Measurements from ENCODE around the gene ANKRD27. TPM values are rescaled to one million over a fixed set of nuclear protein-coding genes. Genes with fewer than 3 reads are reported as not detected.

Gene ANKRD27
- total and polyA plus RNA-seq, 4 experiments from 2014 or later: 16.0 to 51.2 (median 39.7) TPM

- Mint-ChIP-seq H3K9me3 (no peaks in the 10 kb centered on the region), H3K27me3 (peaks cover 6 to 7% of the 10 kb centered on the region in 2 donors), H3K4me3 (peak overlapping the region; percentile 67 to 98 (median 78)), H3K36me3 (peaks cover 0 to 11% of the 10 kb centered on the region in 2 donors), H3K4me1 (peaks cover 32 to 70% (median 52%) of the 10 kb centered on the region in 4 donors), H3K27ac (peak overlapping the region in 4 of 7 donors; percentile 42 to 79 (median 60))
- POLR2A ChIA-PET (ENCODE audit: partially characterized antibody): interaction anchor here (1.3 to 6.2 kb wide), 2 partner anchors 10 to 18 kb away, joined by 4 to 73 read pairs; partner anchors contain the start of gene NUDT19
- Histone ChIP-seq H3K27ac (ENCODE audit: low read depth, low read length) (no peak overlapping the region), H3K36me3 (ENCODE audit: insufficient read depth, low read length) (no peaks in the 10 kb centered on the region), H3K9me3 (ENCODE audit: control insufficient read depth in 1 of 2, low read length in 2 of 2) (no peaks in the 10 kb centered on the region), H3K4me1 (ENCODE audit: insufficient read depth, low read length) (peaks cover 60% of the 10 kb centered on the region), H3K27me3 (ENCODE audit: insufficient read depth, low read length) (no peaks in the 10 kb centered on the region), H3K4me3 (ENCODE audit: low read length in 2 of 2) (no peak overlapping the region)
- CTCF ChIA-PET (ENCODE audit: partially characterized antibody): no interaction called here
- intact Hi-C loops (cut with micrococcal nuclease): no loop called here
- DNase-seq: no peak
These were observed 2.1 kb downstream of the ANKRD27 start for GRCh38 chr19:32672841-32673240.

DNA sequence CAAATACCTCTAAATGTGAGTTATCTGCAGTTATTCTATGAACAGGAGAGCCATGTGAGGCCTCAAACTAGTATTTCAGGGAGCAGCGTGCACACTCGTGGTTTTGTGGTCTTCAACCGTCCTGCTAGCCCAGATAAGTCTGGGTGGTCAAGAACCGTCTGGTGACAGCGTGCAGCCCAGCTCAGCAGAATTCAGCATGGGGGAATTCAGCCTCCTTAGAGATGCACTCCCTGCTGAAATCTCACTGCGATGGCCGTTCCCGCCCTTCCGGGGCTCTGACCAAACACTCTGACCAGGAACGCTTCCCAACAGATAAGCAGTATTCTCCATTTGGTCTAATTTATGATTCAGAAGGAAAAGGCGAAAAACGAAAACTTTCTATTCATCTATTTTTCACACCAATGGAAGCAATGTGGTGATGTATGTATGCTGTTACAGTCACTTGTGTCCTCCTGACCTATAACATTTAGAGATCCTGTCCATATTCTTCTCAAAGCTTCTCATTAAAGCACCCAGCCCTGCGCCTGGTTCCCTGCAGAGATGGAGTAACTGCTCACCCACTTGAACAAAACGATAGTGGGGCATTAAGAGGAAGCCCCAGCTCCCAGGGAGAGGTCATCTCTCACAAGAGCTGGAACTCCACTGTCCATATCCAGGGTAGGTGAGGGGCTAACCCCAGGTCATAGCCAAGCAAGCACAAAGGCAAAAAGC is 2.9 kb downstream of the ANKRD27 start:
- Mint-ChIP-seq H3K27ac (peak overlapping the region in 3 of 7 donors; percentile 40 to 51 (median 46)), H3K4me3 (peak overlapping the region in 5 of 8 donors; percentile 6 to 91 (median 65)), H3K27me3 (peaks cover 0 to 2% of the 10 kb centered on the region in 2 donors), H3K9me3 (no peaks in the 10 kb centered on the region), H3K4me1 (peaks cover 32 to 64% (median 49%) of the 10 kb centered on the region in 4 donors), H3K36me3 (peaks cover 0 to 11% of the 10 kb centered on the region in 2 donors)
- CTCF ChIA-PET (ENCODE audit: partially characterized antibody): no interaction called here
- no peak for DNase-seq
- intact Hi-C loops (cut with micrococcal nuclease): no loop called here
- POLR2A ChIA-PET (ENCODE audit: partially characterized antibody): interaction anchor here (0.7 kb wide), 1 partner anchor 19 kb away, joined by 3 read pairs; the partner anchor contains the start of gene NUDT19
- Histone ChIP-seq H3K9me3 (ENCODE audit: control insufficient read depth in 1 of 2, low read length in 2 of 2) (no peaks in the 10 kb centered on the region), H3K4me3 (ENCODE audit: low read length in 2 of 2) (no peak overlapping the region), H3K36me3 (ENCODE audit: insufficient read depth, low read length) (peaks cover under 1% of the 10 kb centered on the region), H3K4me1 (ENCODE audit: insufficient read depth, low read length) (peaks cover 57% of the 10 kb centered on the region), H3K27ac (ENCODE audit: low read depth, low read length) (no peak overlapping the region), H3K27me3 (ENCODE audit: insufficient read depth, low read length) (no peaks in the 10 kb centered on the region)

- intact Hi-C loops (cut with micrococcal nuclease): no loop called here
- Mint-ChIP-seq H3K27ac (peak overlapping the region in 1 of 7 donors; percentile 92), H3K9me3 (no peaks in the 10 kb centered on the region), H3K4me3 (peak overlapping the region in 5 of 8 donors; percentile 19 to 62 (median 53)), H3K27me3 (no peaks in the 10 kb centered on the region), H3K36me3 (peaks cover 3 to 14% of the 10 kb centered on the region in 2 donors), H3K4me1 (peaks cover 32 to 61% (median 46%) of the 10 kb centered on the region in 4 donors)
- Histone ChIP-seq H3K27me3 (ENCODE audit: insufficient read depth, low read length) (no peaks in the 10 kb centered on the region), H3K36me3 (ENCODE audit: insufficient read depth, low read length) (peaks cover 4% of the 10 kb centered on the region), H3K4me1 (ENCODE audit: insufficient read depth, low read length) (peaks cover 50% of the 10 kb centered on the region), H3K27ac (ENCODE audit: low read depth, low read length) (no peak overlapping the region), H3K9me3 (ENCODE audit: control insufficient read depth in 1 of 2, low read length in 2 of 2) (no peaks in the 10 kb centered on the region), H3K4me3 (ENCODE audit: low read length in 2 of 2) (no peak overlapping the region)
- ChIA-PET CTCF (ENCODE audit: partially characterized antibody) (no interaction called here), POLR2A (ENCODE audit: partially characterized antibody) (interaction anchor here (1.0 kb wide), 1 partner anchor 22 kb away, joined by 3 read pairs; the partner anchor contains the start of gene NUDT19)
- no peak for DNase-seq
These were observed 5.7 kb downstream of the ANKRD27 start for GRCh38 chr19:32669310-32669709.

GRCh38 chr19:32666084-32666483 is 8.9 kb downstream of the ANKRD27 start:
- Mint-ChIP-seq H3K4me1 (peaks cover 15 to 32% (median 20%) of the 10 kb centered on the region in 4 donors), H3K27me3 (no peaks in the 10 kb centered on the region), H3K36me3 (peaks cover 3 to 9% of the 10 kb centered on the region in 2 donors), H3K27ac (no peak overlapping the region), H3K9me3 (no peaks in the 10 kb centered on the region), H3K4me3 (no peak overlapping the region)
- intact Hi-C loops (cut with micrococcal nuclease): no loop called here
- CTCF ChIA-PET (ENCODE audit: partially characterized antibody): interaction anchor here (0.7 kb wide), 3 partner anchors 16 to 1153 kb away, joined by 3 read pairs; no protein-coding TSS in a partner anchor
- no peak overlapping the region for H3K27ac ChIP-seq (ENCODE audit: low read depth, low read length)
- no peaks in the 10 kb centered on the region for H3K9me3 ChIP-seq (ENCODE audit: control insufficient read depth in 1 of 2, low read length in 2 of 2)
- H3K4me3 ChIP-seq (ENCODE audit: low read length in 2 of 2): no peak overlapping the region
- no peak for DNase-seq
- H3K36me3 ChIP-seq (ENCODE audit: insufficient read depth, low read length): peaks cover 4% of the 10 kb centered on the region
- peaks cover 20% of the 10 kb centered on the region for H3K4me1 ChIP-seq (ENCODE audit: insufficient read depth, low read length)
- H3K27me3 ChIP-seq (ENCODE audit: insufficient read depth, low read length): no peaks in the 10 kb centered on the region
- POLR2A ChIA-PET (ENCODE audit: partially characterized antibody): no interaction called here

GRCh38 chr19:32662186-32662585 is 12.8 kb downstream of the ANKRD27 start:
- Mint-ChIP-seq H3K36me3 (peaks cover 3 to 21% of the 10 kb centered on the region in 2 donors), H3K27me3 (no peaks in the 10 kb centered on the region), H3K27ac (peak overlapping the region in 2 of 7 donors; percentile 15 to 37), H3K4me3 (no peak overlapping the region), H3K9me3 (no peaks in the 10 kb centered on the region), H3K4me1 (peaks cover 0 to 4% (median 4%) of the 10 kb centered on the region in 4 donors)
- Histone ChIP-seq H3K4me1 (ENCODE audit: insufficient read depth, low read length) (no peaks in the 10 kb centered on the region), H3K27me3 (ENCODE audit: insufficient read depth, low read length) (no peaks in the 10 kb centered on the region), H3K27ac (ENCODE audit: low read depth, low read length) (no peak overlapping the region), H3K9me3 (ENCODE audit: control insufficient read depth in 1 of 2, low read length in 2 of 2) (no peaks in the 10 kb centered on the region), H3K4me3 (ENCODE audit: low read length in 2 of 2) (no peak overlapping the region), H3K36me3 (ENCODE audit: insufficient read depth, low read length) (peaks cover 12% of the 10 kb centered on the region)
- POLR2A ChIA-PET (ENCODE audit: partially characterized antibody): no interaction called here
- no peak for DNase-seq
- intact Hi-C loops (cut with micrococcal nuclease): no loop called here
- CTCF ChIA-PET (ENCODE audit: partially characterized antibody): no interaction called here

GRCh38 chr19:32661318-32661717 is 13.7 kb downstream of the ANKRD27 start:
- H3K9me3 ChIP-seq (ENCODE audit: control insufficient read depth in 1 of 2, low read length in 2 of 2): no peaks in the 10 kb centered on the region
- Mint-ChIP-seq H3K27me3 (no peaks in the 10 kb centered on the region), H3K4me3 (no peak overlapping the region), H3K9me3 (no peaks in the 10 kb centered on the region), H3K4me1 (peaks cover 0 to 4% (median 4%) of the 10 kb centered on the region in 4 donors), H3K36me3 (peaks cover 3 to 24% of the 10 kb centered on the region in 2 donors), H3K27ac (no peak overlapping the region)
- ChIA-PET POLR2A (ENCODE audit: partially characterized antibody) (no interaction called here), CTCF (ENCODE audit: partially characterized antibody) (no interaction called here)
- H3K36me3 ChIP-seq (ENCODE audit: insufficient read depth, low read length): peaks cover 8% of the 10 kb centered on the region
- intact Hi-C loops (cut with micrococcal nuclease): no loop called here
- H3K4me1 ChIP-seq (ENCODE audit: insufficient read depth, low read length): no peaks in the 10 kb centered on the region
- no peak for DNase-seq
- H3K27me3 ChIP-seq (ENCODE audit: insufficient read depth, low read length): no peaks in the 10 kb centered on the region
- H3K27ac ChIP-seq (ENCODE audit: low read depth, low read length): no peak overlapping the region
- H3K4me3 ChIP-seq (ENCODE audit: low read length in 2 of 2): no peak overlapping the region

GRCh38 chr19:32658527-32658926 is 16.5 kb downstream of the ANKRD27 start:
- no peak overlapping the region for H3K27ac ChIP-seq (ENCODE audit: low read depth, low read length)
- Mint-ChIP-seq H3K27ac (no peak overlapping the region), H3K4me1 (peaks cover 0 to 4% (median 3%) of the 10 kb centered on the region in 4 donors), H3K36me3 (peaks cover 7 to 35% of the 10 kb centered on the region in 2 donors), H3K27me3 (no peaks in the 10 kb centered on the region), H3K4me3 (no peak overlapping the region), H3K9me3 (no peaks in the 10 kb centered on the region)
- no peak for DNase-seq
- POLR2A ChIA-PET (ENCODE audit: partially characterized antibody): no interaction called here
- H3K27me3 ChIP-seq (ENCODE audit: insufficient read depth, low read length): no peaks in the 10 kb centered on the region
- intact Hi-C loops (cut with micrococcal nuclease): no loop called here
- no peaks in the 10 kb centered on the region for H3K4me1 ChIP-seq (ENCODE audit: insufficient read depth, low read length)
- CTCF ChIA-PET (ENCODE audit: partially characterized antibody): no interaction called here
- no peak overlapping the region for H3K4me3 ChIP-seq (ENCODE audit: low read length in 2 of 2)
- no peaks in the 10 kb centered on the region for H3K9me3 ChIP-seq (ENCODE audit: control insufficient read depth in 1 of 2, low read length in 2 of 2)
- H3K36me3 ChIP-seq (ENCODE audit: insufficient read depth, low read length): peaks cover 11% of the 10 kb centered on the region
